Measurements from ENCODE around the gene CRYBG3.

Gene CRYBG3

DNA sequence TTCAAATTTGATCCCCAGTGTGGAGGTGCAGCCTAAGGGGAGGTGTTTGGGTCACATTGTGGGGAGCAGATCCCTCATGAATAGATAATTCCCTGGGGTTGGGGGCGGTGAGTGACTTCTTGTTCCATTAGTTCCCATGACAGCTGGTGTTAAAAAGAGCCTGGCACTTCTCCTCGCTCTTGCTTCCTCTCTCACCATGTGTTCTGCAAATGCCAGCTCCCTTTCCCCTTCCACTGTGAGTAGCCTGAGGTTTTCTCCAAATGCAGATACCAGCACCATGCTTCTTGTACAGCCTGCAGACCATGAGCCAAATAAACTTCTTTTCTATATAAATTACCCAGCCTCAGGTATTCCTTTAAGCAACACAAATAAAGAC is 127.3 kb downstream of the CRYBG3 start:
- no peak for DNase-seq

GRCh38 chr3:97949743-97950142 is 127.9 kb downstream of the CRYBG3 start:
- DNase-seq = no peak

DNA sequence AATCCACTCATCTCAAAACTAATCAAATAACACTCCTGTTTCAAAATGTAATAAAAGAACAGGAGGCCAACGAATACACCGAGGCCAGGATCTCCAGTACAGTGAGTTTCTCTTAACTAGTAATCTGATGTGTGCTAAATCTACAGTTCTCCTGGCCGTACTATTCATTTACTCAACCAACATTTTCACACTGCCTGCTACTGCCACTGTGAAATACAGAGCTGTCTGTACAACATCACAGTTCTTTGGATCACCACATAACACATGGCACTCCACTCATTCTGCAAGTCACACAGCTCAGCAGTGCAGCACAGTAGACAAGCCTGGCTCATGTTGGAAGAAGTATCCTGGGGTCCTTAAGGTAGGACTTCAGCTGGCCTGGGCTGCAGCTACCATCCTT is 128.5 kb downstream of the CRYBG3 start:
- no peak for DNase-seq

DNA sequence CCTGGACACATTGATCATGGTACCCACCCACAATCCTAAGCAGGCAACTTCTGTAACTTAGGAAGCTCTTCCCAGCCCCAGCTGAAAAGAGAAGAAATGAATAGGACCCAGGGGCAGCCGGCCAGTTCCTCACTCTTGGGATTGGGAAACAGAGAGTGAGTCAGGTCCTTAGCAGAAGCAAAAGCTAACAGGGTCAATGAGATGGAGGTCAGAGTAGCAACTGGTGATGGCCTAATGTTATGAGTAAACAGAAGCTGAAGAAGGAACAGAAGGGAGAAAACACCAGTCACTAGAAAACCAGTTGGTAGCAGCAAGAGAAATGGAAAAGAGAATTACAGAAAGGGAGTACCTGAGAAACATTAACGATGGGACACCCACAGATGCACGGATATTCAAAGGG is 130.5 kb downstream of the CRYBG3 start:
- DNase-seq = peak in 1 of 2 donors; percentile 24

- no peak for DNase-seq
Measured at GRCh38 chr3:97952872-97953271, 131.1 kb downstream of the CRYBG3 start.

- DNase-seq = no peak
Measured at GRCh38 chr3:97954228-97954827, 132.5 kb downstream of the CRYBG3 start.

DNA sequence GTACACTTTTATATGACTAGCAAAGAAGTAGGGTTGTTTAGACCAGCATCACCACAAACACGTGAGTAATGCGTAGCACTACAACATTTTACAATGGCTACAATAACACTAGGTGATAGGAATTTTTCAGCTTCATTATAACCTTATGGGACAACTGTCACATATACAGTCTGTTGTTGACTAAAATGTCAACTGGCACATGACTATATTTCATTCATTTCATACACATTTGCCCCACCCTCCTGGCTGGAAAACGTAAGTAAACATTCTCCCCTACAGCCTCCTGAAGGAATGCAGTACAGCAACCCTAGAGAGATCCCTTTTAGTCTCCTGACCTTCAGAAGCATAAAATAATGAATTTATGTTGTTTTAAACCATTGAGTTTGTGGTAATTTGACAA is 134.2 kb downstream of the CRYBG3 start:
- DNase-seq = no peak

- peak in 1 of 2 donors; percentile 6 for DNase-seq
Measured at GRCh38 chr3:97957617-97958311, 136.0 kb downstream of the CRYBG3 start.

GRCh38 chr3:97958396-97958795 is 136.6 kb downstream of the CRYBG3 start:
- no peak for DNase-seq

DNA sequence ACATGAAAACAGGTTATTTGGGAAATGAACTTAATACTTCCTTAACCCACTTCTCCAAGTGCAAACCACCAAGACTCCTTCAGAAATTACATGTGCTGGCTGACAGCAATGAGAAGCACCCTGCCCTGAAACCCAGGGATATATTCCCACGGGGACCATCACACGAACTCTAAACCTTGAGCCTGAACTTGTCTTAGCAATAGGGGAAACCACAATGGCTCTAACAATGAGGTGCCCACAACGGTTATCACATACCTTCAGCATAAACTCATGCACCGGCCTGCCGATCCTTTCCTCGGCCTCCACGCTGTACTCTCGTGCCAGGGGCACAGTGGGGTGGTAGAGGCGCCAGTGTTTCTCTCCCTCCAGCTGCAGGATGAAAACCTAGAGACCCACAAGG is 137.0 kb downstream of the CRYBG3 start:
- no peak for DNase-seq

GRCh38 chr3:97959872-97960271 is 138.1 kb downstream of the CRYBG3 start:
- DNase-seq = no peak

DNA sequence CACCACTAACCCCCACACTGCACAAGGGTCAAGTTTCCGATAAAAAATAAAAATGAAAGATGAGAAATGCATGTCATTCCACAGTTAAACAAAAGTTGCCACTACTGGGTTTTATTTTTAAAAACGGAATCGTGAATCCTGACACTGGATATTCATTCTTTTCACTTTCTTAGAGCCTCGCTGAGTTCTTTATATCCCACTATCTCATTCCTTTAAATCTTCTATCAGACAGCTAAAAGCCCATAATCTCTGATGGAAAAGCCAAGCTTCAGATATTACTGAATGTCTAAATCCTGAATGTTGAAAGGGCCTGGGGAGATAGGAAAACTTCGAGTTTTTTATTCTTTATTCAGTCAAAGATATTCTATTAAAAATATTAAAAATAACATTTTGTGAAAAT is 138.7 kb downstream of the CRYBG3 start:
- DNase-seq = no peak

GRCh38 chr3:97960993-97961766 is 139.4 kb downstream of the CRYBG3 start:
- DNase-seq = no peak

DNA sequence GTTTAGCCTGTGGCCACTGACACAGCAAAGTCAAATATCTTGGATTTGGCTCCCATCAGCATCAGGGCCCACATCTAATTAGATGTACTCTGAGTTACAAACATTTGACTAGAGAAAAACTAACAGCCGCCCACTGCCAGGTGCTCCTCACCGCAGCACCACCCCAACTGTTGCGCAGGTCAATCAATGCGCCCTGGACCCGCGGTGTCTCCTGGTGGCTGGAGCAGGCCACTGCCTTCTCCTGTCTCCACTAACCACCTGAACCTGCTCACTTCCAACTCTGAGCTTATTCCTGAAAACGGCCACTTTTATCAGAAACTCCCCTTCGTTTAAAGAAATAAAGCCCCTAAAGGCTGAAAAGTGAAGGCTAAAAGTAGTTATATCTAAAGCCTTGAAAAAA is 146.2 kb downstream of the CRYBG3 start:
- DNase-seq = no peak

GRCh38 chr3:97968376-97968775 is 146.6 kb downstream of the CRYBG3 start:
- DNase-seq = no peak

- DNase-seq = no peak
Measured at GRCh38 chr3:97969541-97969940, 147.7 kb downstream of the CRYBG3 start.

GRCh38 chr3:97970156-97970555 is 148.3 kb downstream of the CRYBG3 start:
- DNase-seq = no peak

DNA sequence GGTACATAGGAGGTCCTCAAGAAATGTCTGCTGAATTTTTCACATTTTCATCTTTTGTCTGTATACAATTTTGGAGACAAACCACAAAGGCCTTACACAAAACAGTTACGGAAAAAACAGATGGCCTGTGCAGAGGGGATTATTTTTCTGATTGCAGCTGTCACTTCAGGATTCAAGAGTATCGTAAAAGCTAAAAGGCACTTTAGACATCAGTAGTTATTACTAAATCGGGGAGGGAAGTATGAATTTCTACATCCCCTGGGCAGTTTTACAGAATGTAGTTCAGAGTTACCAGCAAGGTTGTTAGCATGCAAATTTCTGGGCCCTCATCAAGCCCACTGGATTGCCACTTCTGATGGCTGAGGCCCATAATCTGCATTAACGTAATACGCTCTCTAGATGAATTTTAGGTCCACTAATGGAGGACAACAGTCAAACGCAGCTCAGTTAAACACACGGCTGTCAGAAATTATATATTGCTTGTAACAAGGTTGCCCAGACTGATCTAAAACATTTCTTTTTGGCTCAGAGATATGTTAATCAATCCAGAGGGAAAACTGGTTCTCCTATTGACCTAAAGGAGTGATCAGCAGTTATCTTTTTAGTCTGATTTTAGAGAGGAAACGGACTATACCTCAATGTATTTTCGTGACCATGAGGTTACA is 149.3 kb downstream of the CRYBG3 start:
- DNase-seq = no peak

DNA sequence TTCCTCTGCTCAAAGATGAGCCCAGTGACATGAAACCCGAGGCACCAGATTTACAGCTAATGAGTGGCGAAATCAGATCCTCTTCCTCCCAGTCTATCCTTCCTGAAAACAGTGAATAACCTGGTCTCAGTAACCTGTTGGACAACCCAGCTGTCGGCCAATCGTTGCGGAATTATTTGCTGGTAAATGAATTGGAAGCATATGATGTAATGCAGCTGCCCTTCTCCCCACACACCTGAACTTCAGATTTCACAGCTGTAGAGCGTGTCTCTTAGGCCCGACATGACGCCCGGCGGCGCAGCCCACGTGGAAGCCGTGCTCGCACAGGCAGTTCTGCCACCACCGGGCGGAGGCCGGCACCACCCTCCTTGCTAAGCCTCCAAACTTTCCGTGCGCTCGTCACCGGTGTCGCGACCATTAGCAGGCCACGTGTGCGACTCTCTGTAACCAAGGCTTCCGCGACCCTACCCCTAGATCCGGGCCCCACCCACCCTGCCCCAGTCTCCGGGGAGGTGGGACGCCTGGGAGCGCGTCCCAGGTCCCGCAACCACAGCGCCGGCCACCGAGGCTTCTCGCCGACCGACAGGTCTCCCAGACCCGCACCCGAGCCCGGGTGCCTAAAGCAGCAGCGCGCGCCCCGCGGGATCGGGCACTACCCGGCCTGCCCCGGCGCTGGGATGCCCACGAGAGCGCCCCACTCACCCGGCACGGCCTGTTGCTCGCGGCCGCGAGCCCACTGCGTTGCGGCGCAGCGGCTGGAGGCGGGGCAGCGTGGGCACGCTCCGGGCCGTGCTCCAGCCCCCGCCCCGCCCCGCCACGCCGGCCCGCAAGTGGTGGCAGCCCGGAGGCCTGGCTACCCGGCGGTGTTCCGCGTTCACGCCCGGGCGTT is 150.1 kb downstream of the CRYBG3 start, which contains the start of gene RIOX2:
Gene RIOX2, minus strand, starts transcription at position 753 of the 889 bp plus-strand sequence. CDS start 4,838 bp downstream, outside the sequence.
- DNase-seq = peak; percentile 70 to 79

DNA sequence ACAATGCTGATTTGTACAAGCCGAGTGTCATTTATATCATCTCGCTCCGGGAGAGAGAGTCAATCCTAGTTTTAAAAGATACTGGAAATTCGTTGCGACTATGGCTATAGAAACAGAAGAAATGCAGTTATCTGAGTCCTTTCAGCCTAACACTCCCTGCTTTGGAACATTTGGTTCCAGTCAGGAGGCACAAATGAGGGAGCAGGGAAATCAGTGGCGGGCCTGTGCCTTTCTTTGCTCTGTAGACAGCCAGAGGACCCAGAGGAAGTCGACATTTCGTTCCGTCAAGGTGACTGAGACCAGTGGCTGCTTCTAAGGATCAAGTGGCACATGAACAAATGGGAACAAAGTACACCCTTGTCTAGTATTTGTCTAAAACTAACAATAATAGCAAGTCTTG is 151.2 kb downstream of the CRYBG3 start:
- no peak for DNase-seq

- DNase-seq = no peak
Measured at GRCh38 chr3:97974996-97975395, 153.2 kb downstream of the CRYBG3 start.

GRCh38 chr3:97975466-97975865 is 153.7 kb downstream of the CRYBG3 start:
- no peak for DNase-seq
